K562 (cell line): ENCODE measurements around the gene GIPC3. TPM values are rescaled to one million over a fixed set of nuclear protein-coding genes. Genes with fewer than 3 reads are reported as not detected.

ENCODE experiments used
- BMI1 ChIP-seq: fragments of 150-350 bp; IDR thresholded peaks from 2 replicates; pipeline ENCODE4 v1.6.1; 2014; ENCODE audit warnings: low read length
- BRD9 ChIP-seq: fragments of 450-650 bp; IDR thresholded peaks from 2 replicates; pipeline ENCODE4 v1.6.1; 2018; ENCODE audit warnings: low read depth; ENCODE audit not compliant: partially characterized antibody
- CBFA2T2 ChIP-seq: fragments of 450-650 bp; conservative IDR thresholded peaks from 2 replicates; pipeline ENCODE4 v1.6.1; 2017; ENCODE audit warnings: mild to moderate bottlenecking
- CBX3 ChIP-seq, 2 experiments: IDR thresholded peaks; 1 replicate in 1 of 2; 2 replicates in 1 of 2; pipeline ENCODE4 v1.6.1; 2012; ENCODE audit warnings: inconsistent platforms in 2 of 2, low read length in 2 of 2, borderline replicate concordance in 1 of 2, control low read depth in 1 of 2
- CEBPB ChIP-seq: fragments of 450-650 bp; IDR thresholded peaks from 2 replicates; pipeline ENCODE4 v1.6.1; 2016; ENCODE audit warnings: missing genetic modification characterization, missing compliant biosample characterization
- CREM ChIP-seq: IDR thresholded peaks from 2 replicates; pipeline ENCODE4 v1.6.1; 2014; ENCODE audit warnings: antibody characterized with exemption, low read depth
- KDM1A ChIP-seq, 2 experiments: fragments of 450-650 bp; IDR thresholded peaks; 2 replicates each; pipeline ENCODE4 v1.6.1; 2016; ENCODE audit warnings: mild to moderate bottlenecking in 2 of 2
- KDM4B ChIP-seq, 2 experiments: fragments of 450-650 bp in 1 of 2; sonication (generic) in 1 of 2; IDR thresholded peaks; 2 replicates each; pipeline ENCODE4 v1.6.1; 2016 to 2017; ENCODE audit warnings: borderline replicate concordance in 2 of 2, antibody characterized with exemption in 1 of 2, low read depth in 1 of 2, mild to moderate bottlenecking in 1 of 2
- KLF6 ChIP-seq: fragments of 250-450 bp; sonication (Bioruptor Pico); IDR thresholded peaks from 2 replicates; pipeline ENCODE4 v1.4.0; 2020; ENCODE audit warnings: mild to moderate bottlenecking, moderate library complexity, borderline replicate concordance
- PHF21A ChIP-seq: fragments of 450-650 bp; IDR thresholded peaks from 2 replicates; pipeline ENCODE4 v1.6.1; 2017; ENCODE audit warnings: low read depth, borderline replicate concordance
- PTRF ChIP-seq: fragments of 450-650 bp; IDR thresholded peaks from 2 replicates; pipeline ENCODE4 v1.6.1; 2016; ENCODE audit warnings: mild to moderate bottlenecking, missing genetic modification characterization, missing compliant biosample characterization
- SIN3A ChIP-seq, 2 experiments: fragments of 150-350 bp in 1 of 2; IDR thresholded peaks; 2 replicates each; pipeline ENCODE4 v1.6.1; 2011 to 2016; ENCODE audit warnings: borderline replicate concordance in 2 of 2, low read depth in 2 of 2, low read length in 2 of 2, mild to moderate bottlenecking in 2 of 2, moderate library complexity in 2 of 2; ENCODE audit not compliant: control insufficient read depth in 1 of 2
- SRSF1 ChIP-seq: fragments of 200-400 bp; formaldehyde crosslinking; IDR thresholded peaks from 2 replicates; pipeline ENCODE4 v1.6.1; 2017; ENCODE audit warnings: mild to moderate bottlenecking, low read depth, low read length, moderate library complexity
- TCF7L2 ChIP-seq: fragments of 150-350 bp; IDR thresholded peaks from 2 replicates; pipeline ENCODE4 v1.6.1; 2016; ENCODE audit warnings: low read depth, mild to moderate bottlenecking, low read length, moderate library complexity
- TOE1 ChIP-seq, 2 experiments: fragments of 450-650 bp in 1 of 2; sonication (generic) in 1 of 2; formaldehyde crosslinking in 1 of 2; IDR thresholded peaks; 2 replicates each; pipeline versions ENCODE4 v1.7.1 to v1.8.0; 2016 to 2022; ENCODE audit warnings: borderline replicate concordance in 2 of 2, mild to moderate bottlenecking in 2 of 2, antibody characterized with exemption in 1 of 2, inconsistent platforms in 1 of 2, low read depth in 1 of 2, missing genetic modification reagents in 1 of 2, moderate library complexity in 1 of 2
- ZNF41 ChIP-seq: fragments of 250-450 bp; sonication (Bioruptor Pico); conservative IDR thresholded peaks from 2 replicates; pipeline ENCODE4 v1.4.0; 2020; ENCODE audit warnings: mild to moderate bottlenecking
- polyA plus RNA-seq, 8 experiments: library from polyadenylated mRNA; depleted of rRNA in 4 of 8; stranded (reverse) in 5 of 8; unstranded in 3 of 8; fragments of >200 nt; fragmentation: Nextera tagmentation in 2 of 8; fragmentation: Illumina TruSeq in 1 of 8; extraction: Ambion mirVana in 2 of 8; extraction: Trizol in 1 of 8; gene quantifications; 2 replicates each; pipeline versions ENCODE4 v1.2.1 to v1.2.3, GENCODE V29; 2011 to 2014; ENCODE audit warnings: inconsistent platforms in 1 of 8, missing spikeins in 1 of 8
- total RNA-seq, 7 experiments: library from RNA; depleted of rRNA in 6 of 7; stranded (reverse); fragments of >200 nt in 6 of 7; fragmentation: Illumina TruSeq in 2 of 7; extraction: Trizol in 2 of 7; gene quantifications; 2 replicates each; pipeline versions ENCODE4 v1.2.1 to v1.2.3, GENCODE V29; 2011 to 2021; ENCODE audit warnings: low replicate concordance in 1 of 7
- TF ChIP-seq, protein P1 (sequence below): sonication (generic); formaldehyde crosslinking; IDR thresholded peaks from 2 replicates; pipeline ENCODE4 v1.8.0; 2022; ENCODE audit warnings: mild to moderate bottlenecking, missing genetic modification reagents
- TF ChIP-seq, protein P2 (sequence below): fragments of 250-450 bp; sonication (Bioruptor Pico); IDR thresholded peaks from 2 replicates; pipeline ENCODE4 v1.8.0; 2021; ENCODE audit warnings: mild to moderate bottlenecking, moderate library complexity
- TF ChIP-seq, protein P3 (sequence below): sonication (generic); formaldehyde crosslinking; IDR thresholded peaks from 2 replicates; pipeline ENCODE4 v1.9.0; 2022; ENCODE audit warnings: mild to moderate bottlenecking, missing genetic modification reagents
- TF ChIP-seq, protein P4 (sequence below): sonication (generic); formaldehyde crosslinking; IDR thresholded peaks from 2 replicates; pipeline ENCODE4 v1.8.0; 2022; ENCODE audit warnings: mild to moderate bottlenecking, missing genetic modification reagents
- TF ChIP-seq, protein P5 (sequence below): fragments of 250-450 bp; sonication (Bioruptor Pico); IDR thresholded peaks from 2 replicates; pipeline ENCODE4 v1.8.0; 2021; ENCODE audit warnings: moderate library complexity, mild to moderate bottlenecking, inconsistent platforms
- TF ChIP-seq, protein P6 (sequence below): fragments of 450-650 bp; IDR thresholded peaks from 2 replicates; pipeline ENCODE4 v1.6.1; 2016; ENCODE audit warnings: low read depth, mild to moderate bottlenecking, moderate library complexity

GIPC3 gene
- total and polyA plus RNA-seq, 9 of the 15 experiments (the other 6 are each of a cell fraction or from before 2014, with no cell fraction given) = 0.03 to 3.6 (median 1.5) TPM; not detected in 1

DNA sequence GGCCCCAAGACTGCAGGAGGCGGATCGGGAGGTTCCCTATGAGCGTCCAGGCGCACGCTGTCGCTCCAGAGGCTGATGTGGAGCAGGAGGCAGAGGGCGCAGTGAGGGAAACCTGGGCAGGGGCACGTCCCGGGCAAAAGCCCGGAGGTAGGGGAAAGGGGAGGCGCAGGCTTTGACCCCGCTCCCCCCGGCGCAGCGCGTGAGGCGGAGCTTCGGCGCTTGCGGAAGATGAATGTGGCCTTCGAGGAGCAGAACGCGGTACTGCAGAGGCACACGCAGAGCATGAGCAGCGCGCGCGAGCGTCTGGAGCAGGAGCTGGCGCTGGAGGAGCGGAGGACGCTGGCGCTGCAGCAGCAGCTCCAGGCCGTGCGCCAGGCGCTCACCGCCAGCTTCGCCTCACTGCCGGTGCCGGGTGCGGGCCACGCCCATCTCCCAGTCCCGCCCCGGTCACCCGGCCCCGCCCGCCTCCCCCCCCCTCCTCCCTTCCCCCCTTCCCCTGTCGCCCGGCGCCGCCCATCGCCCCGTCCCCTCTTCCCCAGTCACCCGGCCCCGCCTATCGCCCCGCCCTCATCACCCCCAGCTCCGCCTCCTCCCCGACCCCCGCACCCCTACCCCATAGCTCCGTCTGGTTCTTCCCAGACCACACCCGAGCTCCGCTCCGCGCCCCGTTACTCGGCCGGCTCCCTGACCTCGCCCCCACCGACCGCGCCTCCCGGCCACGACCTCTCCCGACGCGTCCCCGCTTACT lies 8.4 kb upstream of the GIPC3 start (continued):
- TF ChIP-seq, protein P1, sequence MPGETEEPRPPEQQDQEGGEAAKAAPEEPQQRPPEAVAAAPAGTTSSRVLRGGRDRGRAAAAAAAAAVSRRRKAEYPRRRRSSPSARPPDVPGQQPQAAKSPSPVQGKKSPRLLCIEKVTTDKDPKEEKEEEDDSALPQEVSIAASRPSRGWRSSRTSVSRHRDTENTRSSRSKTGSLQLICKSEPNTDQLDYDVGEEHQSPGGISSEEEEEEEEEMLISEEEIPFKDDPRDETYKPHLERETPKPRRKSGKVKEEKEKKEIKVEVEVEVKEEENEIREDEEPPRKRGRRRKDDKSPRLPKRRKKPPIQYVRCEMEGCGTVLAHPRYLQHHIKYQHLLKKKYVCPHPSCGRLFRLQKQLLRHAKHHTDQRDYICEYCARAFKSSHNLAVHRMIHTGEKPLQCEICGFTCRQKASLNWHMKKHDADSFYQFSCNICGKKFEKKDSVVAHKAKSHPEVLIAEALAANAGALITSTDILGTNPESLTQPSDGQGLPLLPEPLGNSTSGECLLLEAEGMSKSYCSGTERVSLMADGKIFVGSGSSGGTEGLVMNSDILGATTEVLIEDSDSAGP (CRISPR knock-in tag) = no peak
- TF ChIP-seq TOE1 (IDR thresholded peaks at IDR 0.05; ENCODE audit: borderline replicate concordance) (no peak), TOE1 (CRISPR knock-in tag; IDR thresholded peaks at IDR 0.05; ENCODE audit: borderline replicate concordance, low read depth) (no peak), CBFA2T2 (no peak), CBX3 (IDR thresholded peaks at IDR 0.05; ENCODE audit: borderline replicate concordance in 1 of 2, low read length in 2 of 2) (no peak; a peak in 1 of 3 replicates), CREM (no peak), KLF6 (CRISPR knock-in tag) (no peak), PTRF (tag) (no peak), PHF21A (no peak), ZNF41 (CRISPR knock-in tag) (no peak), BRD9 (no peak), BMI1 (no peak), SRSF1 (no peak), KDM4B (IDR thresholded peaks at IDR 0.05; ENCODE audit: borderline replicate concordance in 2 of 2, low read depth in 1 of 2) (no peak), KDM1A (IDR thresholded peaks at IDR 0.05) (no peak), TCF7L2 (no peak), CEBPB (tag) (no peak), SIN3A (IDR thresholded peaks at IDR 0.05; ENCODE audit: borderline replicate concordance in 2 of 2, control insufficient read depth in 1 of 2, low read depth in 2 of 2, low read length in 2 of 2) (no peak)
- TF ChIP-seq, protein P2, sequence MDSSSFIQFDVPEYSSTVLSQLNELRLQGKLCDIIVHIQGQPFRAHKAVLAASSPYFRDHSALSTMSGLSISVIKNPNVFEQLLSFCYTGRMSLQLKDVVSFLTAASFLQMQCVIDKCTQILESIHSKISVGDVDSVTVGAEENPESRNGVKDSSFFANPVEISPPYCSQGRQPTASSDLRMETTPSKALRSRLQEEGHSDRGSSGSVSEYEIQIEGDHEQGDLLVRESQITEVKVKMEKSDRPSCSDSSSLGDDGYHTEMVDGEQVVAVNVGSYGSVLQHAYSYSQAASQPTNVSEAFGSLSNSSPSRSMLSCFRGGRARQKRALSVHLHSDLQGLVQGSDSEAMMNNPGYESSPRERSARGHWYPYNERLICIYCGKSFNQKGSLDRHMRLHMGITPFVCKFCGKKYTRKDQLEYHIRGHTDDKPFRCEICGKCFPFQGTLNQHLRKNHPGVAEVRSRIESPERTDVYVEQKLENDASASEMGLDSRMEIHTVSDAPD = no peak
- TF ChIP-seq, protein P3, sequence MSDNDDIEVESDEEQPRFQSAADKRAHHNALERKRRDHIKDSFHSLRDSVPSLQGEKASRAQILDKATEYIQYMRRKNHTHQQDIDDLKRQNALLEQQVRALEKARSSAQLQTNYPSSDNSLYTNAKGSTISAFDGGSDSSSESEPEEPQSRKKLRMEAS (CRISPR knock-in tag) = 0 out of 2 replicates have a peak, but pooled peaks have one; percentile 13
- TF ChIP-seq, protein P4, sequence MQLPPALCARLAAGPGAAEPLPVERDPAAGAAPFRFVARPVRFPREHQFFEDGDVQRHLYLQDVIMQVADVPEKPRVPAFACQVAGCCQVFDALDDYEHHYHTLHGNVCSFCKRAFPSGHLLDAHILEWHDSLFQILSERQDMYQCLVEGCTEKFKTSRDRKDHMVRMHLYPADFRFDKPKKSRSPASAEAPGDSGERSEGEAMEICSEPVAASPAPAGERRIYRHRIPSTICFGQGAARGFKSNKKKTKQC (CRISPR knock-in tag) = no peak
- TF ChIP-seq, protein P5, sequence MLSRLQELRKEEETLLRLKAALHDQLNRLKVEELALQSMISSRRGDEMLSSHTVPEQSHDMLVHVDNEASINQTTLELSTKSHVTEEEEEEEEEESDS (CRISPR knock-in tag) = no peak
- TF ChIP-seq, protein P6, sequence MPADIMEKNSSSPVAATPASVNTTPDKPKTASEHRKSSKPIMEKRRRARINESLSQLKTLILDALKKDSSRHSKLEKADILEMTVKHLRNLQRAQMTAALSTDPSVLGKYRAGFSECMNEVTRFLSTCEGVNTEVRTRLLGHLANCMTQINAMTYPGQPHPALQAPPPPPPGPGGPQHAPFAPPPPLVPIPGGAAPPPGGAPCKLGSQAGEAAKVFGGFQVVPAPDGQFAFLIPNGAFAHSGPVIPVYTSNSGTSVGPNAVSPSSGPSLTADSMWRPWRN = no peak
